ENCODE results near the gene TOR4A.

DNA sequence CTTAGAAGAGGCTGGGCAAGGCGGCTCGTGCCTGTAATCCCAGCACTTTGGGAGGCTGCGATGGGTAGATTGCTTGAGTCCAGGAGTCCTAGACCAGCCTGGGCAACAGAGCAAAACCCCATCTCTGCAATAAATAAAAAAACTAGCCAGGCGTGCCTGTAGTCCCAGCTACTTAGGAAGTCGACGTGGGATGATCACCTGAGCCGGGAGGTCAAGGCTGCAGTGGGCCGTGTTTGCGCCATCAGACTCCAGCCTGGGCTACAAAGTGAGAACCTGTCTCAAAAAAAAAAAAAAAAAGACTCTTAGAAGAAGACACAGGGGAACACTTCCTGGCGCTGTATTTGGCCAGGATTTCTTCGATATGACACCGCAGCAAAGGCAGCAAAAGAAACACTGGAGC, 48.3 kb downstream of the TOR4A start:
- TF ChIP-seq, protein P1, sequence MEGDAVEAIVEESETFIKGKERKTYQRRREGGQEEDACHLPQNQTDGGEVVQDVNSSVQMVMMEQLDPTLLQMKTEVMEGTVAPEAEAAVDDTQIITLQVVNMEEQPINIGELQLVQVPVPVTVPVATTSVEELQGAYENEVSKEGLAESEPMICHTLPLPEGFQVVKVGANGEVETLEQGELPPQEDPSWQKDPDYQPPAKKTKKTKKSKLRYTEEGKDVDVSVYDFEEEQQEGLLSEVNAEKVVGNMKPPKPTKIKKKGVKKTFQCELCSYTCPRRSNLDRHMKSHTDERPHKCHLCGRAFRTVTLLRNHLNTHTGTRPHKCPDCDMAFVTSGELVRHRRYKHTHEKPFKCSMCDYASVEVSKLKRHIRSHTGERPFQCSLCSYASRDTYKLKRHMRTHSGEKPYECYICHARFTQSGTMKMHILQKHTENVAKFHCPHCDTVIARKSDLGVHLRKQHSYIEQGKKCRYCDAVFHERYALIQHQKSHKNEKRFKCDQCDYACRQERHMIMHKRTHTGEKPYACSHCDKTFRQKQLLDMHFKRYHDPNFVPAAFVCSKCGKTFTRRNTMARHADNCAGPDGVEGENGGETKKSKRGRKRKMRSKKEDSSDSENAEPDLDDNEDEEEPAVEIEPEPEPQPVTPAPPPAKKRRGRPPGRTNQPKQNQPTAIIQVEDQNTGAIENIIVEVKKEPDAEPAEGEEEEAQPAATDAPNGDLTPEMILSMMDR (IDR thresholded peaks at IDR 0.05; ENCODE audit: borderline replicate concordance, extremely low read depth, low read length, poor library complexity, severe bottlenecking): no peak
- no peak for TF ChIP-seq EZH2 (IDR thresholded peaks at IDR 0.05; ENCODE audit: borderline replicate concordance, low read depth, low read length, severe bottlenecking)
